ENCODE data around the gene ACOX3. TPM values are rescaled to one million over a fixed set of nuclear protein-coding genes. Genes with fewer than 3 reads are reported as not detected.
"Not testable (repeated sequence)": the region's sequence is repeated elsewhere in the genome, so short reads cannot be mapped to it uniquely, and the experiment has no call there.

The ACOX3 gene
- 46.9 TPM for total RNA-seq (ENCODE audit: insufficient read depth, low replicate concordance)

- peak; percentile 90 for DNase-seq (ENCODE audit: low spot score)
These were observed at the start of gene ACOX3, which contains the start of gene TRMT44 for GRCh38 chr4:8440492-8441311. Gene ACOX3 (minus strand): TSS chr4:8440723. CDS start chr4:8416521, 24,202 bp downstream. Gene TRMT44 (plus strand): TSS chr4:8440777. CDS start chr4:8440823, 46 bp downstream.

- no peak for DNase-seq (ENCODE audit: low spot score)
These were observed 48.4 kb upstream of the ACOX3 start for GRCh38 chr4:8488791-8489369.

- DNase-seq (ENCODE audit: low spot score): not testable (repeated sequence)
These were observed 46.1 kb upstream of the ACOX3 start for GRCh38 chr4:8486643-8487042.

GRCh38 chr4:8480221-8480620 lies 39.7 kb upstream of the ACOX3 start:
- no peak for DNase-seq (ENCODE audit: low spot score)

GRCh38 chr4:8478801-8479744 lies 38.5 kb upstream of the ACOX3 start:
- peak; percentile 52 for DNase-seq (ENCODE audit: low spot score)

GRCh38 chr4:8478371-8478770 lies 37.8 kb upstream of the ACOX3 start:
- DNase-seq (ENCODE audit: low spot score): no peak

GRCh38 chr4:8477676-8478075 lies 37.2 kb upstream of the ACOX3 start:
- DNase-seq (ENCODE audit: low spot score): no peak

GRCh38 chr4:8477095-8477635 lies 36.6 kb upstream of the ACOX3 start:
- DNase-seq (ENCODE audit: low spot score): no peak

GRCh38 chr4:8475751-8476575 lies 35.4 kb upstream of the ACOX3 start:
- DNase-seq (ENCODE audit: low spot score): peak; percentile 7

GRCh38 chr4:8474856-8475255 lies 34.3 kb upstream of the ACOX3 start:
- no peak for DNase-seq (ENCODE audit: low spot score)

GRCh38 chr4:8473920-8474590 lies 33.5 kb upstream of the ACOX3 start:
- peak; percentile 36 for DNase-seq (ENCODE audit: low spot score)

- DNase-seq (ENCODE audit: low spot score): no peak
These were observed 32.8 kb upstream of the ACOX3 start for GRCh38 chr4:8473198-8473919.

- DNase-seq (ENCODE audit: low spot score): peak; percentile 95
These were observed 32.2 kb upstream of the ACOX3 start for GRCh38 chr4:8472689-8473197.

GRCh38 chr4:8472158-8472688 lies 31.7 kb upstream of the ACOX3 start:
- DNase-seq (ENCODE audit: low spot score): peak; percentile 21

GRCh38 chr4:8471211-8471875 lies 30.8 kb upstream of the ACOX3 start:
- DNase-seq (ENCODE audit: low spot score): no peak

- no peak for DNase-seq (ENCODE audit: low spot score)
These were observed 30.0 kb upstream of the ACOX3 start for GRCh38 chr4:8470451-8471024.

GRCh38 chr4:8469550-8469949 lies 29.0 kb upstream of the ACOX3 start:
- DNase-seq (ENCODE audit: low spot score): no peak

Measured in umbilical cord (tissue), 2 donors.